Fibroblast of lung (primary cell): ENCODE measurements around the gene CST8. TPM values are rescaled to one million over a fixed set of nuclear protein-coding genes. Genes with fewer than 3 reads are reported as not detected.

Source experiments
- DNase-seq, 2 donors: peaks; one replicate each; pipeline versions ENCODE4 v3.0.0 to v3.0.0-alpha.2; 2010; ENCODE audit warnings: low read depth in 2 of 2
- H2AFZ ChIP-seq: 2 replicates; pipeline ENCODE4 v1.5.1; 2012; ENCODE audit warnings: low read length, control low read depth, inconsistent platforms
- H3K27ac ChIP-seq: 2 replicates; pipeline ENCODE4 v1.5.1; 2011; ENCODE audit warnings: low read length, control low read depth; ENCODE audit not compliant: insufficient read depth
- H3K27me3 ChIP-seq: 2 replicates; pipeline ENCODE4 v1.5.1; 2011; ENCODE audit warnings: mild to moderate bottlenecking, low read length; ENCODE audit not compliant: control insufficient read depth, insufficient read depth
- H3K36me3 ChIP-seq: 2 replicates; pipeline ENCODE4 v1.5.1; 2011; ENCODE audit warnings: low read length; ENCODE audit not compliant: control insufficient read depth, insufficient read depth
- H3K4me1 ChIP-seq: 2 replicates; pipeline ENCODE4 v1.5.1; 2011; ENCODE audit warnings: low read length; ENCODE audit not compliant: control insufficient read depth, insufficient read depth; ENCODE audit errors: extremely low read depth
- H3K4me2 ChIP-seq: 2 replicates; pipeline ENCODE4 v1.5.1; 2011; ENCODE audit warnings: low read length, control low read depth; ENCODE audit not compliant: insufficient read depth; ENCODE audit errors: extremely low read depth
- H3K4me3 ChIP-seq, 4 experiments: fragments of 200-600 bp in 1 of 4; sonication (generic) in 1 of 4; replicated peaks in 1 of 4; 2 replicates each; pipeline ENCODE4 v1.5.1; 2011 to 2016; ENCODE audit warnings: low read length in 4 of 4, low read depth in 3 of 4, mild to moderate bottlenecking in 3 of 4, control low read depth in 2 of 4, inconsistent platforms in 1 of 4, mixed read lengths in 1 of 4; ENCODE audit not compliant: insufficient read depth in 1 of 4; ENCODE audit errors: control extremely low read depth in 1 of 4
- H3K79me2 ChIP-seq: 2 replicates; pipeline ENCODE4 v1.5.1; 2012; ENCODE audit warnings: mild to moderate bottlenecking, low read length, inconsistent platforms; ENCODE audit not compliant: control insufficient read depth, insufficient read depth
- H3K9ac ChIP-seq: 2 replicates; pipeline ENCODE4 v1.5.1; 2011; ENCODE audit warnings: mild to moderate bottlenecking, low read length, control low read depth; ENCODE audit not compliant: insufficient read depth
- H3K9me3 ChIP-seq: 2 replicates; pipeline ENCODE4 v1.5.1; 2012; ENCODE audit warnings: low read depth, low read length; ENCODE audit not compliant: control insufficient read depth, insufficient read depth
- H4K20me1 ChIP-seq: 2 replicates; pipeline ENCODE4 v1.5.1; 2011; ENCODE audit warnings: low read length; ENCODE audit not compliant: control insufficient read depth, insufficient read depth; ENCODE audit errors: extremely low read depth
- CTCF ChIP-seq, 2 donors: IDR thresholded peaks in 1 of 2; conservative IDR thresholded peaks in 1 of 2; 1 replicate in 1 of 2; 2 replicates in 1 of 2; pipeline ENCODE4 v1.5.1; 2011 to 2012; ENCODE audit warnings: low read length in 2 of 2, control low read depth in 1 of 2, inconsistent platforms in 1 of 2, low read depth in 1 of 2, mild to moderate bottlenecking in 1 of 2
- EZH2 ChIP-seq: IDR thresholded peaks from 2 replicates; pipeline ENCODE4 v1.5.1; 2012; ENCODE audit warnings: low read length, control low read depth, mild to moderate bottlenecking; ENCODE audit errors: missing control alignments
- polyA plus RNA-seq, 2 donors: library from polyadenylated mRNA; depleted of rRNA in 1 of 2; stranded (reverse) in 1 of 2; unstranded in 1 of 2; fragments of >200 nt; gene quantifications; 2 replicates each; pipeline ENCODE4 v1.2.1, GENCODE V29; 2011 to 2012; ENCODE audit warnings: missing spikeins in 1 of 2
- total RNA-seq: library from RNA; depleted of rRNA; stranded (reverse); fragments of >200 nt; gene quantifications from 2 replicates; pipeline ENCODE4 v1.2.1, GENCODE V29; 2014

The CST8 gene
- total and polyA plus RNA-seq, 2 donors (not counting 1 experiment from before 2014, with no cell fraction given): not detected

- no peak overlapping the region for H3K9ac ChIP-seq
- no peaks in the 10 kb centered on the region for H3K9me3 ChIP-seq
- TF ChIP-seq CTCF (conservative IDR thresholded peaks at IDR 0.05 in 1 of 2, IDR thresholded peaks at IDR 0.05 in 1 of 2; ENCODE audit: low read depth in 1 of 2, low read length in 2 of 2): no peak
- no peak overlapping the region for H3K4me3 ChIP-seq
- no peaks in the 10 kb centered on the region for H3K79me2 ChIP-seq
- no peaks in the 10 kb centered on the region for H3K27me3 ChIP-seq
- no peaks in the 10 kb centered on the region for H4K20me1 ChIP-seq
- H3K4me2 ChIP-seq: no peak overlapping the region
- H3K27ac ChIP-seq: no peak overlapping the region
- no peak for DNase-seq
- H3K4me1 ChIP-seq: no peaks in the 10 kb centered on the region
- H3K36me3 ChIP-seq: no peaks in the 10 kb centered on the region
- H2AFZ ChIP-seq: no peak overlapping the region
Observed at GRCh38 chr20:23492292-23492691, 1.4 kb downstream of the CST8 start.

GRCh38 chr20:23493172-23493772, 2.4 kb downstream of the CST8 start:
- DNase-seq: no peak
- Histone ChIP-seq H3K4me2 (no peak overlapping the region), H3K27ac (no peak overlapping the region), H4K20me1 (no peaks in the 10 kb centered on the region), H3K9me3 (no peaks in the 10 kb centered on the region), H3K4me1 (no peaks in the 10 kb centered on the region), H3K9ac (no peak overlapping the region), H3K79me2 (no peaks in the 10 kb centered on the region), H3K36me3 (no peaks in the 10 kb centered on the region), H2AFZ (no peak overlapping the region), H3K27me3 (no peaks in the 10 kb centered on the region), H3K4me3 (no peak overlapping the region)
- no peak for TF ChIP-seq CTCF (conservative IDR thresholded peaks at IDR 0.05 in 1 of 2, IDR thresholded peaks at IDR 0.05 in 1 of 2; ENCODE audit: low read depth in 1 of 2, low read length in 2 of 2)

- no peaks in the 10 kb centered on the region for H3K36me3 ChIP-seq
Observed at GRCh38 chr20:23497536-23497935, 6.6 kb downstream of the CST8 start.

More at GRCh38 chr20:23497536-23497935, 6.6 kb downstream of the CST8 start:
- no peaks in the 10 kb centered on the region for H3K9me3 ChIP-seq
- no peak overlapping the region for H3K4me3 ChIP-seq
- H3K4me1 ChIP-seq: no peaks in the 10 kb centered on the region
- no peak overlapping the region for H2AFZ ChIP-seq
- no peak overlapping the region for H3K27ac ChIP-seq
- no peak for TF ChIP-seq CTCF (conservative IDR thresholded peaks at IDR 0.05 in 1 of 2, IDR thresholded peaks at IDR 0.05 in 1 of 2; ENCODE audit: low read depth in 1 of 2, low read length in 2 of 2)
- TF ChIP-seq EZH2: no peak
- H3K27me3 ChIP-seq: no peaks in the 10 kb centered on the region
- no peaks in the 10 kb centered on the region for H4K20me1 ChIP-seq
- no peaks in the 10 kb centered on the region for H3K79me2 ChIP-seq
- H3K4me2 ChIP-seq: no peak overlapping the region
- no peak for DNase-seq
- no peak overlapping the region for H3K9ac ChIP-seq
